Activated CD8-positive, alpha-beta memory T cell treated with anti-CD3 and anti-CD28 coated beads, Interleukin-2, amount 50 U/mL, for 48 hours (primary cell): ENCODE measurements around the gene SEZ6L2.
"Not testable (repeated sequence)": the region's sequence is repeated elsewhere in the genome, so short reads cannot be mapped to it uniquely, and the experiment has no call there.

Source experiments
- DNase-seq: peaks from one replicate; pipeline ENCODE4 v3.0.0-alpha.2; 2020

Gene SEZ6L2

DNA sequence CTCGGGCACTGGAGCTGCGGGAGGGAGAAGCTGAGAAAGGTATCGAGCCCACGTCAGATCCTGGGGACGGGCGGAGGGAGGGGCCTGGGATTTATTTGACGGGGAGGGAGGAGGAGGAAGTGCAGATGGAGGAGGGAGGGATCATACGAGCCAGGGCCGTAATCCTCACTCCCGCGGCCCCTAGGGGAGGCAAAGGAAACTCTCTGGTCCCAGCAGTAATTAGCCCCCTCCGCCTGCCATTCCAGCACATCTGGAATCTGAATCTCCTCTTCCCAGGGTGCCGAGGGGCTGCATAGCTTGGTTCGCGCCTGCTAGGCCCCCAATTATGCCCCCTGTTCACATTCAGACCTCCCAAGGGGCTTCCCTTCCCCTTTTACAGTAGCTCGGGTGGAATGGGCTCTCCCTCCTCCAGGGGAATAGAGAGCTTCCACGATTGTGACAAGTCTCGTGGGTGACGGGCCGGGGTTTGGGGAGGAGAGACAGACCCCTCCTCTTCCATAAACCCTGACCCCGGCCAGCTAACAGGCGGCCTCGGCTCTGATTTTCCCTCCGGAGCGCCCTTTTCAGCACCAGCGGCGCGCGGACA is at the start of gene SEZ6L2:
Gene SEZ6L2 (minus strand): TSS at position 35 of the 586 bp plus-strand sequence. CDS start 531 bp downstream, outside the sequence.
- peak; percentile 96 for DNase-seq

DNA sequence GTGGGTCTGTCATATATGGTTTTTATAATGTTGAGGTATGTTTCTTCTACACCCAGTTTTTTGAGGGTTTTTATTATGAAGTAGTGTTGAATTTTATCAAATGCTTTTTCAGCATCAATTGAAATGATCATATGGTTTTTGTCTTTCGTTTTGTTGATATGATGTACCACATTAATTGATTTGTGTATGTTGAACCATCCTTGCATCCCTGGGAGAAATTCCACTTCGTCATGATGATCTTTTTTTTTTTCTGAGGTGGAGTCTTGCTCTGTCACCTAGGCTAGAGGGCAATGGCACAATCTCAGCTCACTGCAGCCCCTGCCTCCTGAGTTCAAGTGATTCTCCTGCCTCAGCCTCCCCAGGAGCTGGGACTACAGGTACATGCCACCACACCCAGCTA is 48.5 kb upstream of the SEZ6L2 start:
- DNase-seq: no peak

DNA sequence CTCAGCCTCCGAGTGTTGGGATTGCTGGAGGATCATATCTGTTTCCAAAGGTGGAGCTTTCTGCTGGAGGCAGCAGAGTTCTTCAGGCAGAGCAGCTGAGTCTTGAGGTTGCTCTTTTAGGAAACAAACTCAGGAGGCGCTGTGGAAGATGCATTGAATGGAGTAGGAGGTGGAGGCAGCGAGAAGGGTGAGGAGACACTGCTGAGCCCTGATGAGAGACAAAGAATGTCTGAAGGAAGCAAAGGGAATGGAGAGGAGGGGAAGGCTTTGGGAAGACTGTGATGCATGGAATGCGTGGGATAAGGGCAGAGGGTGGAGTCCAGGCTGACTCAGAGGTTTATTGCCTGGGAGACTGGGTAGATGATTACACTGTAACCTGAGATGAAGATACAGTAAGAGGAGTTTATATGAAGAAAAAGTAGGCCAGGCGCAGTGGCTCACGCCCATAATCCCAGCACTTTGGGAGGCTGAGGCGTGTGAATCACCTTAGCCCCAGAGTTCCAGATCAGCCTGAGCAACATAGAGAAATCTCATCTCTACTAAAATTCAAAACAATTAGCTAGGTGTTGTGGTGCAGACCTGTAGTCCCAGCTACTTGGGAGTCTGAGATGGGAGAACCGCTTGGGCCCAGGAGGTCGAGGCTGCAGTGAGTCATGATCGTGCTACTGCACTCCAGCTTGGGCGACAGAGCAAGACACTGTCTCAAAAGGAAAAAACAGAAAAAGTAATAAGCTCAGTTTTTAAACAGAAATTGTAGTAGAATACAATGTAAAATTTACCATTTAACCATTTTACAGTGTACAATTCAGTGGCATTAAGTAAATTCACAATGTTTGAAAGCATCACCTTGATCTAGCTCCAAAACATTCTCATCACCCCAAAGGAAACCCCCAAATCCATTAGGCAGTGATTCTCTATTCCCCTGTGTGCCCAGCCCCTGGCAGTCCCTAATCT is 44.8 kb upstream of the SEZ6L2 start:
- DNase-seq: no peak

DNA sequence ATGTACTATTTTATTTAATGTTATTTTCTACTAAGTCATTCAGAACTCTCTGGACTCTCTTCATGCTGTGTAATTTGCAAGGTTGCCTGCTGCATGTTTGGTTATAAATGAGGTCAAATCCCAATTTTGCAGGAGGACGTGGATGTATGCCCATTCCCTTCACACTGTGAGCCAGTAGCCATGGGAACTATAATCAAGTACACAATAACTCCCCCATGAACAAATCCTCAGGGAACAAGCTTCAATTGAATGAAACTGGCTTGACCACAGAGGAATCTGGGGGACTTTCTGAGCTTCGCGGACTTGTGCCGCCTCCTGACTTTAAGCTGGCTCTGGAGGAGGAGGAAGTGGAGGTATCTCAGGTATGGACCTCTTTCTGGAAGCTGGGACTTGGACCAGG is 41.3 kb upstream of the SEZ6L2 start:
- no peak for DNase-seq

DNA sequence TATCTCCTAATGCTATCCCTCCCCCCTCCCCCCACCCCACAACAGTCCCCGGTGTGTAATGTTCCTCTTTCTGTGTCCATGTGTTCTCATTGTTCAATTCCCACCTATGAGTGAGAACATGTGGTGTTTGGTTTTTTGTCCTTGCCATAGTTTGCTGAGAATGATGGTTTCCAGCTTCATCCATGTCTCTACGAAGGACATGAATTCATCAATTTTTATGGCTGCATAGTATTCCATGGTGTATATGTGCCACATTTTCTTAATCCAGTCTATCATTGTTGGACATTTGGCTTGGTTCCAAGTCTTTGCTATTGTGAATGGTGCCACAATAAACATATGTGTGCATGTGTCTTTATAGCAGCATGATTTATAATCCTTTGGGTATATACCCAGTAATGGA is 32.4 kb upstream of the SEZ6L2 start:
- DNase-seq: not testable (repeated sequence)

DNA sequence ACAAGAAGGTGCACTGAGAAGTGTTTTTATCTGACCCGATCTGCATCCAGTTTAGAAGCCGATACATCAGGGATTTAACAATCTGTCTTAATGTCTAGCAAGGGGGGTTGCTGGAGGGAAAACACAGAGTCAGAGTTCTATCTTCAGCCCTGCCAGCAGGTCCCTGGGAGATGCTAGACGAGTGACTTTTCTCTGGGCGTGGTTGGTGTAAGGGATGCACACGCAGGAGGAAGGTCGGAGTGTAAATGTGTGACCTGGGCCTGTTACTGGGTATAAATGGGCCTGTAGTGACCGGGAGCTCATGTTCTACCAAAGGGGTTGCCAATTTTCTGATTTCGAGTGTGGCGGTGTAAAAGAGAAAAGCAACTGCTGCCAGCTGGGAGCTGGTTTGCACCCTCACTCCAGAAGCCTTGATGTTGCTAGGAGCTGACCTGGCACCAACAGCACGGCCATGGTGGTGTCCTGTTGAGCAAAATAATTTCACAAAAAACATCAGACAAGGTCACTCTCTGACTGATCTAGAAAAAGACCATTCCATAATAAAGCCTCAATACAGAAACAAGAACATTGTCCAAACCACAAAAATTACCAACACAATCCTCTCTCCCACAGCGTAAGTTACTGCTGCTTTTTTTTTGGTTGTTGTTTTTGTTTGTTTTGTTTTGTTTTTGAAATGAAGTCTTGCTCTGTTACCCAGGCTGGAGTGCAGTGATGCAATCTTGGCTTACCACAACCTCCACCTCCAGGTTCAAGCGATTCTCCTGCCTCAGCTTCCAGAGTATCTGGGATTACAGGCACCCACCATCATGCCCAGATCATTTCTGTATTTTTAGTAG is 27.9 kb upstream of the SEZ6L2 start:
- DNase-seq: no peak

DNA sequence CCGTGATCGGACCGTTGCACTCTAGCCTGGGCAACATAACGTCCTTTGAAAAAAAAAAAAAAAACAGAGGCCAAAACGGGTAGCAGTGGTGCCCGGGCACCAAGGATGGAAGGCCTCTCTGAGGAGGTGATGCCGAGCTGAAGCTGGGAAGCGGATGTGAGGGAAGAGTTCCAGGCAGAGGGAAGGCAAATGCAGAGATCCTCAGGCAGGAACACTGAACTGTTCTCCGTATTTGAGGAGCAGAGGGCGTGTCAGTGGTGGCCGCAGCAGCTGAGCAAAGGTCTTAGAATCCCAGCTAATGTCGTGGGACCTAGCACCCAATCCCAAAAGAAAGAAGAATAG is 27.3 kb upstream of the SEZ6L2 start:
- no peak for DNase-seq

DNA sequence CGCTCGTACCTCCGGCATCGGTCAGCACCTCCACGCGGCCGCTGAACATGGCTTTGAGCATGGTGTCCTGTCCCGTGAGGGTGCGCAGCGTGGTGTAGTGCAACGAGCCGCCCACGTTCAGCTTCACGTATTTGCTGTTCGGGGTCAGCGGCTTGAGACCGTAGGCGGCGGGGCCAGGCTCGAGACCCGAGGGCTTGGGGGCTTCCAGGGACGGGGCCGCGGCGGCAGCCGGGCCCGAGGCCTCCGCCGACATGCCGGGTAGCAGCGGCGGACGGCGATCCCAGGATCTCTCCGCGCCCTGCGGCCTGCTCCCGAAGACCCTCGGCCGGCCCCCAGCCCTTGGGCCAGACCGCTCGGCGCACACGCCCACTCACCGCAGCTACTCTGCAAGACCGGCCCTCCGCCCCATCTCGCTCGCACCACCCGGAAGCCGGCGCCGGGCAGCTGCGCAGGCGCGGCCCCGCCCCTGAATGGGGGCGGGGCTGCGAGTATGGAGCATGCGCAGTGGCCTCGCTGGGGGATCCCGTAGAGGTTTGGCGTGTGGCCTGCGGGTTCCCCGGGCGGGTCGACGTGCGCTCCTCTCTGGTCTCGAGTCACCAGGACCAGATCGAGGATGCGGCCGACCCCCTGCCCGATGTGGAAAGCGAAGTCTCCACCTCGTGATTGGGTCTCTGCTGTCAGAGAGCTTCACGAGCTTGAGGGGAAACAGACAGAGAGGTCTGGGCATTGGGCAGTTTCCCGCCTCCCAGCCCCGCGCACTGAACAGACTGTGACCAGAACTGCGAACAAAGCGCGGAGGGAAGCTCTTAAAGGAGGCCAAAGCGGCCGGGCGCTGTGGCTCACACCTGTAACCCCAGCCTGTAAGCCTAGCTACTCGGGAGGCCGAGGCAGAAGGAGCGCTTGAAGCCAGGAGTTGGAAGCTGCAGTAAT is 26.7 kb upstream of the SEZ6L2 start, which contains the start of gene KCTD13:
Gene KCTD13 (minus strand): TSS at position 446 of the 930 bp plus-strand sequence. CDS start 193 bp downstream, at position 253.
- peak; percentile 99 for DNase-seq

DNA sequence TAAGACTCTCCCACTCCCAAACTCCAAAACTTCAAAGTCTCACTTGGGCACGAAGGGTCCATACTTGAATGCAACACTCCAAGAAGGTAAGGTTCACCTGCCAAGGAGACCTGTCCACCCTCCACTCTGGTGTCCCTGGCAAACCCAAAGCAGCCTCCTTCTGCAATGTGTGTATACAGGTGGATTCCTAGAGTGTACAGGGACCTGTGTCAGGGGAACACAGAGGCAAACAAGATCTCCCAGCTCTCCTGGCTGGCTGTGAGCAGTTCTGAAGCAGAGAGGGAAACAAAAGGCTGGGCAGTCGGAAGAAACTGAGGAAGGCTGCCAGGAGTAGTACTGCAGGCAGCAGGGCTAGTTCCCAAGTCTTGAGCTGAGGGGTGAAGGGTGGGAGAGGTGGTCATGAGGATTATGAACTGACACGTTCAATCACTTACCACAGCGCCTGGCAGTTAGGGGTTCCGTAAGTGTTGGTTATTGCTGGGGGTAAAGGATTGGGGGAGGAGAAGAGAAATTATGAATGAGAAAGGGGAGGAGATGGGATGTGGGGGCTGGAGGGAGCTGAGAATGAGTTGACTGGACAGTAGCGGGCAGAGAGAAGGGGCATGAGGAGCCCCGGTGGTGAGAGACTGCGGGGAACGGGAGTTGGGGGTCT is 25.9 kb upstream of the SEZ6L2 start:
- DNase-seq: no peak

DNA sequence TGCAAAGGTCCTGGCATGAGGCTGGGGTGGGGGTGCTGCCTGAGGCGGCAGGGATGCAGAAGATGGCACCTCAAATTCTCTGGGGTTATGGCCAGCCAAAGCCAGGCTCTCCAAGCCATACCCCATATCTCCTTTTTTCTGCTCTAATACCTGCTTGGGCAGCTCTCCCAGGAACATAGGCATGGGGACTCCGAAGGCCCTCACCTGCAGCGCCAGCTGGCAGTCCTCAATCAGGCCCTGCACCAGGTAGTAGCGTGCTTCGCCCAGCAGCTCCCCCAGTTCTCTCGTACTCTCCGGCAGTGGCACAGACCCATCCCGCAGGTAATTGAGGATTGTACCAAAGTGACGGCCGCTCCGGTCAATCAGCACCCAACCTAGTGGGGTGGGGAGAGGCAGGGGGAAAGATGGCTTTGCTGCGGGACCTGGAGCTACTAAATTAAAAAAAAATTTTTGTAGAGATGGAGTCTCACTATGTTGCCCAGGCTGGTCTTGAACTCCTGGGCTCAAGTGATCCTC is 23.7 kb upstream of the SEZ6L2 start:
- no peak for DNase-seq

DNA sequence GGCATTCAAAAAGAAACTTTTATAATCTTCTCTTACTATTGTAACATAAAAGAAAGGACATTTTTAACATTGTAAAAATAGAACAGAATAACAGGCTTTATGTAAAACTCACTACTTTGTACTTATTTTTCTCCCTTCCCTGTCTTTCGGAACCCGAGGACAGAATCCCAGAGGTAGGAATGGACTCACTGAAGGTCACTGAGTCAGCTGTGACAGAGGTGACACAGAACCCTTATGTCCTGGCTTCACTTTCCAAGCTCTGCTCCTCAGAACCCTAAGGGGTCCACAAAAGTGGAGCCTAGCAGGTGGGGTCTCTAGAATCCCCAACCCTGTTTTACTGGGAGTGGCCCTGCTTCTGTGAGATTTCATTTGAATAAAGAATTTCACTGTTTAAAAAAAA is 23.0 kb upstream of the SEZ6L2 start:
- no peak for DNase-seq

DNA sequence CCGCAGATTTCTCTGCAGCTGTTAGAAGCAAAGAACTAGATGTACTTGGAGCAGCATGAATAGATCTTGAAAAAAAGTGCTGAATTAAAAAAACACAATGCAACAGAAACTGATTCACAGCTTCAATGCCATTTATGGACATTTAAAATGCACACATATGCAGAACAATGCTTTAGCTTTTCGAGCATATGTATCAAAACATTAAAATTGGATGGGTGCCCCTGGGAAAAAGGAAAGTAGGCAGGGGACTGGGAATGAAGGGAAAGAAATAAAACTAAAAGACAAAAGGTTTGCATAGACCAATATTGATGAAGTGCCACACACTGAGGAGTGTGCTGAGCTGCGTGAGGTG is 21.7 kb upstream of the SEZ6L2 start:
- no peak for DNase-seq

DNA sequence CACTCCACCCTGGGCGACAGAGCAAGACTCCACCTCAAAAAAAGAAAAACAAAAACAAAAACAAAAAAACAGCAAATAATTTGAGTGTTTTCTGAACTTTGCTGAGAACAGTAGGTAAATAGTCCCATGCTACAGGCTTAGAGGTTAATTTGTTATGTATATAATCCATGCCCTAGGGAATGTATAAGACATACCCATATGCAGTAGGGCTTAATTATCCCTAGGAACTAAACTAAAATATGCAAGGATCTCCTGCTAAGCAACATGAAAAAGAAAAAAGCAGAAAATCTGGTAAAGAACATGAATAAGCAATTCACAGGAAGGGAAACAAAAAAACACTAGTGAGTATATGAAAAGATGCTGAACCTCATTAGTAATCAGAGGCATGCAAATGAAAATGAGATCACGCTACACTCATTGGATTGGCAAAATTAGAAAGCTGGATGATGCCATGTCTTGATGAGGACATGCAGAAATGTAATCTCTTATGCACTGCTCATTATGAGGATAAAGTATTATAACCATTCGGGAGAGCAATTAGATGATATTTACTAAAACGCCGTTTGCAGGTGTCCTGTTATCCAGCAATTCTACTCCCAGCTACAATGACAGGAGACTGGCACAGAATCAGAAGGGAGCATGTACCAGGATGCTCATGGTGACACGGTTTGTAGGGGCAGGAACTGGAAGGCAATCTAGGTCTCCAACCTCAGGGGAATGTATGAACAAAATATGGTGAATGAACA is 21.1 kb upstream of the SEZ6L2 start:
- DNase-seq: no peak

DNA sequence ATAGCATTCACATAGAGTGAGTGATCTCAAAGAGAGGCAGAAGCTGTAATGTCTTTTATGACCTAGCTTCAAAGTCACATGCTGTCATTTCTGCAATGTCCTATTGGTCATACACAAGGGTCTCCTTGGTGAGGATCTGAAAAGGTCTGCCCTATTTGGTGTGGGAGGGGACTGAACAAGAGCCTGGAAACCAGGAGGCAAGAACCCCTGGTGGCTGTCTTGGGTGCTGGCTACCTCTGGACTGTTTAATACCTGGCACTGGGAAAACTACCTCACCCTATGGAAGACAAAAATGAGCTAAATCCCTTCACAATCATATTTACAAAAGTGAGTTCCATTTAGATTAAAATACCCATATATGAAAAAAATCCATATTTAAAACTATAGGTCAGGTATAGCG is 17.6 kb upstream of the SEZ6L2 start:
- no peak for DNase-seq

DNA sequence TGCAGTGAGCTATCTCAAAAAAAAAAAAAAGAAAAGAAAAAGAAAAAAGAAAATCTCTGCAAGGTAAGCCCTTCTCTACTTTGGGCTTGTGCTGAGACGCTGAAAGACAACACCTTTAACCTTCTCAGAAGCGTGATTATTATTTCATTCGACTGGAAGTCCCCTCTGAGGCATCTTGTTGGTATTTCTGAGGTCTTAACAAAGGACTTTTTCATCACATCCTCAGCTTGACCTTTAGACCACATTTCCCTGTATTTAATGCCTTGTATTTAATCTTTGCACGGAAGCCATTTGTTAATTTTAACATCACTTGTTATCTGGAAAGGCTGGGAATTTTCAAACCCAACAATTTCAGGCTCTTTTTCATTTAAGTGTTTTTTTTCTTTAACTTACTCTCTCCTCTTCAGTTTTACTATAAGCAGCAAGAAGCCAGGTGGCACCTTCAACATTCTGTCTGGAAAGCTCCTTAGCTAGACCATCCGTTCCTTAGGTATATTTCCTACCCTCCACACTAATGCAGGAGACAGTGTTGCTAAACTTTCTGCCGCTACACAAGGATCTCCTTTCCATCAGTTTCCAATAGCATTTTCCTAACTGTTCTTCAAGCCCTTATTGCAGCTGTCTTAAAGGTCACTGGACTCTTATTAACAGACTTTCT is 16.4 kb upstream of the SEZ6L2 start:
- DNase-seq: no peak

DNA sequence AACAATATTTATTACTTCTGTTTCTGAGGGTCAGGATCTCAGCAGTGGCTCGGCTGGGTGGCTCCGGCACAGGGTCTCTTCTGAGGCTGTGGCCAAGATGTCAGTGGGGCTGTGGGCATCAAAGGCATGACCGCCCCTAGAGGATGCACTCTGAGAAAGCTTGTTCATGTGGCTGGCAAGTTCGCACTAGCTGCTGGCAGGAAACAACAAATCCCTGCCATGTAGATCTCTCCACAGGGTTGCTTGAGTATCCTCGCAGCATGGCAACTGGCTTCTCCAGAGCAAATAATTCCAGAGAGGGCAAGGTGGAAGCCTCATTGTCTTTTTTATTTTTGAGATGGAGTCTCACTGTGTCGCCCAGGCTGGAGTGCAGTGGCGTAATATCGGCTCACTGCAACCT is 14.2 kb upstream of the SEZ6L2 start:
- no peak for DNase-seq

DNA sequence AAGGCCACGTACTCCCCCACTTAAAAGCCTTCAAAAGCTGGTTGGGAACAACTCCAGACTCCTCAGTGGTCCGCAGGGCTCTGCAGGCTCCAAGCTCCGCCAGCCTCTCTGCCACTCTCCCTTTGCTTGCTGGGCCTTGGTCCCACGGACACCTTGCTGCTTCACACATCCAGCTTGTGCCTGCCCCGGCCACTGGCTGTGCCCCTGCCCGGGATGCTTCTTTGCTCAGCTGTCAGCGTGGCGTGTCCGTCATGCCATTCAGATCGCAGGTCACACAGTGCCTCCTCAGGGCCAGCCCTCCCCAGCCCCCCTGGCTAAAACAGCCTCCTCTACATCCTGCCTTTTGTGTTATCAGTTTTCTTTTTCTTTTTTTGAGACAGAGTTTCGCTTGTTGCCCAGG is 12.7 kb upstream of the SEZ6L2 start:
- DNase-seq: no peak

DNA sequence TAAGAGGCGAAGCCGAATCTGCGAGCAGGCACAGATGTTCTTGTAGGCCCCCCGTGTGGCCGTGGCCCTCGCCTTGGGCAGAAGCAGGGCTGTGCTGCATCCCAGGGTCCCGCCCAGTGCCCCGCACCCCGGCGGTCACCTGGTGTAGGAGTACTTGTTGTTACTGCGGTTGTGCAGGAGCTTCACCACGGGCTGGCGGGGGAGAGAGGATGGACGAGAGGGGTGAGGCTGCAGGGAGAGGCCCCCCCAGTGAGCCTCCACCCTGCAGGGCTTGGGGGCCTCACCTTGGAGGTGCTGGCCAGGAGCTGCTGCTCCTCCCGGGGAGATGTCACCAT is 12.3 kb upstream of the SEZ6L2 start:
- DNase-seq: no peak

DNA sequence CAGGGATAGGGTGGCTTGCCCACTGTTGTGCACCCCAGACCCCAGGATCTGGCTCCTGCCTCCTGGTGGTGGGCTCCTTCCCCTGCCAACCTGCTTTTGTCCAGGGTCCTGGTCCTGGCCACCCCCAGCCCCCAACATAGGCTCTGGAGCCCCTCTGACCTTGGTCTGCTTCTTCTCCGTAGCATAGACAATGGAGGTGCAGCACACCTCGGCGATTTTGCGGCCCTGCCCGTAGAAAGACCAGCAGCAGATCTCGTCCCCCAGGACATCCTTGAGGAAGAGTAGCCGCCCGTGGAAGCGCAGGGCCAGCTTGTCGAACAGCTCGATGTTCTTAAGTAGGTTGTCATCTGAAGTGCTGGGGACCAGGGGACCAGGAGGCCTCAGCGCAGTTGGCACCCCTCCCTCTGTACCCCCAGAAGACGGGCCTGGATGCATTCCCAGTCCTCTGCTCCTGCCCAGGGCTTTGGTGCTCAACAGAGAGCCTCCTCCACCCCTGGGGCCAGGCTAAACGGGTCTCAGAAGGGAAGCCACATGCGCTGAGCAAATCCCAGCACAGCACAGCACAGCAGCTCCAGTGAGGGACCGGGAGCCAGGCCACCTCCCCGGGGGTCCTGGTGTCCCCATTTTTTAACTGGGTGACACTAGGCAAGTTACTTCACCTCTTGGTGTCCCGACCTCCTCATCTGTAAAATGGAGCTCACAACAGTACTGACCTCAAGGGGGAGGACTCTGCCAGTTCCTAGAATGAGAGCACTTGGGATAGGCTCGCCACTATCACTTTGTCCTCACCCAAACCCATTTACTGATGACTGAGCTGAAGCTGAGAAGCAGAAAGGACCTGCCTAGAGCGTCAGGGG is 11.7 kb upstream of the SEZ6L2 start:
- DNase-seq: no peak
